Endothelial cell of umbilical vein (primary cell): ENCODE measurements around the gene EML1. TPM values are rescaled to one million over a fixed set of nuclear protein-coding genes. Genes with fewer than 3 reads are reported as not detected.

ENCODE experiments used
- BruUV-seq: library from RNA; stranded (reverse); fragments of 400-500 nt; replicated peaks from 2 replicates; lab custom pipeline; 2021; lab: Mats Ljungman, UMichigan
- CTCF ChIA-PET: fragments of 300-600, 350-600 bp; sonication (Branson Sonifier 250); formaldehyde crosslinking; loops from one replicate; lab custom pipeline; 2021; ENCODE audit warnings: antibody characterized with exemption, inconsistent platforms; lab: Charles Lee
- POLR2A ChIA-PET: fragments of 300-600, 350-600 bp; sonication (Branson Sonifier 250); formaldehyde crosslinking; loops from one replicate; lab custom pipeline; 2021; ENCODE audit warnings: antibody characterized with exemption, inconsistent platforms; lab: Charles Lee
- DNase-seq: peaks from one replicate; pipeline ENCODE4 v3.0.0-alpha.2; 2011; ENCODE audit warnings: low read depth, low spot score
- FAIRE-seq: peaks from 2 replicates; lab custom pipeline; 2011; peaks lifted over from hg19 to GRCh38; lab: Jason Lieb, UNC
- H2AFZ ChIP-seq: 2 replicates; pipeline ENCODE4 v1.6.0; 2012; ENCODE audit warnings: low read depth, low read length, control low read depth, inconsistent platforms
- H3K27ac ChIP-seq: 2 replicates; pipeline ENCODE4 v1.5.1; 2011; ENCODE audit warnings: low read depth, mild to moderate bottlenecking, control low read depth, low read length, moderate library complexity; ENCODE audit not compliant: insufficient read depth
- H3K27me3 ChIP-seq, 2 experiments: 2 replicates each; pipeline versions ENCODE4 v1.6.0 to v1.6.1; 2011; ENCODE audit warnings: low read length in 2 of 2, mixed read lengths in 1 of 2; ENCODE audit not compliant: control insufficient read depth in 2 of 2, insufficient read depth in 2 of 2
- H3K36me3 ChIP-seq, 2 experiments: 2 replicates in 1 of 2; 3 replicates in 1 of 2; pipeline ENCODE4 v1.5.1; 2011; ENCODE audit warnings: low read length in 2 of 2, mild to moderate bottlenecking in 1 of 2, moderate library complexity in 1 of 2; ENCODE audit not compliant: control insufficient read depth in 2 of 2, insufficient read depth in 2 of 2; ENCODE audit errors: extremely low read depth in 1 of 2
- H3K4me1 ChIP-seq: 3 replicates; pipeline ENCODE4 v1.5.1; 2011; ENCODE audit warnings: mild to moderate bottlenecking, low read length; ENCODE audit not compliant: control insufficient read depth, insufficient read depth; ENCODE audit errors: extremely low read depth
- H3K4me2 ChIP-seq: 2 replicates; pipeline ENCODE4 v1.6.1; 2011; ENCODE audit warnings: low read length, control low read depth, mixed read lengths; ENCODE audit not compliant: insufficient read depth
- H3K4me3 ChIP-seq, 3 experiments: fragments of 200-600 bp in 1 of 3; sonication (generic), shearing (Covaris generic) in 1 of 3; replicated peaks in 1 of 3; 2 replicates each; pipeline ENCODE4 v1.5.1; 2011 to 2016; ENCODE audit warnings: control low read depth in 3 of 3, low read length in 3 of 3, mild to moderate bottlenecking in 2 of 3, inconsistent platforms in 1 of 3, low read depth in 1 of 3, moderate library complexity in 1 of 3; ENCODE audit not compliant: insufficient read depth in 1 of 3
- H3K79me2 ChIP-seq: 2 replicates; pipeline ENCODE4 v1.6.0; 2012; ENCODE audit warnings: low read length, inconsistent platforms; ENCODE audit not compliant: control insufficient read depth, insufficient read depth
- H3K9ac ChIP-seq: replicated peaks from 2 replicates; pipeline ENCODE3; 2011; ENCODE audit warnings: low read length, control low read depth; ENCODE audit not compliant: insufficient read depth; ENCODE audit errors: extremely low read depth
- H3K9me1 ChIP-seq: replicated peaks from 3 replicates; pipeline ENCODE4 v1.6.0; 2011; ENCODE audit warnings: mild to moderate bottlenecking, low read length; ENCODE audit not compliant: control insufficient read depth, insufficient read depth; ENCODE audit errors: extremely low read depth
- H3K9me3 ChIP-seq: replicated peaks from 2 replicates; pipeline ENCODE4 v1.5.1; 2012; ENCODE audit warnings: low read length, inconsistent platforms; ENCODE audit not compliant: control insufficient read depth, insufficient read depth
- H4K20me1 ChIP-seq: replicated peaks from 2 replicates; pipeline ENCODE3; 2011; ENCODE audit warnings: mild to moderate bottlenecking, low read length; ENCODE audit not compliant: control insufficient read depth, insufficient read depth; ENCODE audit errors: extremely low read depth
- EZH2 ChIP-seq: IDR thresholded peaks from 2 replicates; pipeline ENCODE4 v1.6.1; 2012; ENCODE audit warnings: borderline replicate concordance, low read depth, mild to moderate bottlenecking, moderate library complexity, low read length, inconsistent platforms; ENCODE audit not compliant: severe bottlenecking
- FOS ChIP-seq: IDR thresholded peaks from 2 replicates; pipeline ENCODE4 v1.6.1; 2011; ENCODE audit warnings: mild to moderate bottlenecking, low read length, moderate library complexity, borderline replicate concordance; ENCODE audit not compliant: insufficient read depth
- GATA2 ChIP-seq: IDR thresholded peaks from 2 replicates; pipeline ENCODE4 v1.7.0; 2011; ENCODE audit warnings: low read depth, mild to moderate bottlenecking, moderate library complexity, mixed read lengths, low read length; ENCODE audit not compliant: insufficient read length, insufficient read depth
- JUN ChIP-seq: IDR thresholded peaks from 2 replicates; pipeline ENCODE4 v1.6.1; 2011; ENCODE audit warnings: borderline replicate concordance, low read depth; ENCODE audit not compliant: insufficient read length, insufficient read depth
- MYC ChIP-seq: IDR thresholded peaks from one replicate; pipeline ENCODE4 v1.6.1; 2011; ENCODE audit warnings: mild to moderate bottlenecking, low read depth, low read length
- POLR2A ChIP-seq: IDR thresholded peaks from 2 replicates; pipeline ENCODE4 v1.6.1; 2012; ENCODE audit warnings: low read depth, mild to moderate bottlenecking, control low read depth, low read length
- POLR2AphosphoS5 ChIP-seq: IDR thresholded peaks from 2 replicates; pipeline ENCODE4 v1.6.1; 2012; ENCODE audit warnings: low read depth, mild to moderate bottlenecking, control low read depth, low read length, moderate library complexity; ENCODE audit not compliant: insufficient read depth
- dilution Hi-C: fragments of 300-500 bp; cut with MboI; formaldehyde crosslinking; loops from one replicate; pipeline ENCODE4 v1.15.0; 2019; ENCODE audit warnings: low sequenced_read_pairs; ENCODE audit not compliant: extremely low pct_ligation_motif_present
- intact Hi-C: fragments of 100-400 bp; cut with micrococcal nuclease; formaldehyde crosslinking; loops from one replicate; pipeline ENCODE4 v1.10.0; 2022
- polyA plus RNA-seq, 4 experiments: library from polyadenylated mRNA; depleted of rRNA in 3 of 4; stranded (reverse) in 3 of 4; unstranded in 1 of 4; fragments of >200 nt; gene quantifications; 2 replicates each; pipeline versions ENCODE4 v1.2.1 to v1.2.3, GENCODE V29; 2011 to 2012; ENCODE audit warnings: missing spikeins in 1 of 4
- total RNA-seq: library from RNA; stranded (reverse); gene quantifications from 2 replicates; pipeline ENCODE4 v1.2.3, GENCODE V29; 2021
- TF ChIP-seq, protein P1 (sequence below): IDR thresholded peaks from 2 replicates; pipeline ENCODE4 v1.6.1; 2011; ENCODE audit not compliant: insufficient read depth, insufficient read length
- TF ChIP-seq, protein P2 (sequence below), 2 donors: IDR thresholded peaks; 1 replicate in 1 of 2; 2 replicates in 1 of 2; pipeline ENCODE4 v1.5.1; 2011; ENCODE audit warnings: low read length in 2 of 2, mild to moderate bottlenecking in 2 of 2, moderate library complexity in 2 of 2, control low read depth in 1 of 2, inconsistent platforms in 1 of 2, low read depth in 1 of 2; ENCODE audit not compliant: insufficient read depth in 1 of 2; ENCODE audit errors: extremely low read depth in 1 of 2

Gene EML1
- total and polyA plus RNA-seq, 2 donors (not counting 3 experiments of a cell fraction or from before 2014, with no cell fraction given): 22.9 to 33.0 TPM

DNA sequence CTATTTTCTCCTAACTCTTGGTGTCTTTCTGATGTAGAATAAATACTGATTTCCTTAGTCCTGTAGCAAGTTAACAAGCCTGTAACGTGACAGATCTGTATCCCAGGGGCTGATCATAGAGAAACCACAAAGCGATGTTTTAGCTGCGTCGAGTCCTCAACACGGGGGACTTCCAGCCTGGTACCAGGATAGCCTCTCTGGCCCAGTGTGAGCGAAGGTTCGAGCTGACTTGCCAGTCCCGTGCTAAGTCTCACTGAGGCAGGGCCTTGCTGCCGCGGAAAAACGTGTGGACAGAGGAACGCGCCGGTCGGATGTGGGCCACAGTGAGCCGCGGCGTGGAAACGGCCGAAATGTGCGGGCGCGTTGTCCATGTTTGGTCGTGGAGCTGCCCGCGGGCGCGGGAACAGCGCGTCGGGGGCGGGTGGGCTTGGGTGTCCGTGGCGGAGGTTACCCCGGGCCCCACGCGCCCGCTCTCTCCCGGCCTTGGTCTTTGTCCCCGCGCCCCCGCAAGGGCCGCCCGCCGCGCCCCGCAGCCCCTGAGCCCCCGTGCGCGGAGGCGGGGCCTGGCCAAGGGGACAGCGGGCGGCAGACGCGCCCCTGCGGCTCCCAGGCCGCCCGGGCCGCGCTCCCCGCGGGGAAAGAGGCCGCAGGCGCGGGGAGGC lies 531 bp upstream of the EML1 start:
- Histone ChIP-seq H3K4me3 (peak overlapping the region in 1 of 3 experiments; percentile 35), H3K36me3 (no peaks in the 10 kb centered on the region), H3K27me3 (no peaks in the 10 kb centered on the region), H3K4me2 (peak overlapping the region; percentile 58), H2AFZ (peak overlapping the region; percentile 26), H3K9me1 (no peaks in the 10 kb centered on the region), H3K79me2 (peaks cover 20% of the 10 kb centered on the region), H3K9ac (peak overlapping the region; percentile 52), H3K9me3 (no peaks in the 10 kb centered on the region), H4K20me1 (no peaks in the 10 kb centered on the region), H3K27ac (peak overlapping the region; percentile 2), H3K4me1 (peaks cover 20% of the 10 kb centered on the region)
- CTCF ChIA-PET: interaction anchor here (0.5 to 4.0 kb wide), 16 partner anchors 8 to 401 kb away, joined by 3 to 35 read pairs (median 4); no protein-coding TSS in a partner anchor
- TSS peak; percentile 83 for BruUV-seq
- dilution Hi-C loops (no loop called here), intact Hi-C loops (loop anchor here (1.0 to 5.0 kb wide), 4 partner anchors 36 to 108 kb away; partner anchors contain the start of gene CYP46A1)
- FAIRE-seq: no peak
- POLR2A ChIA-PET: interaction anchor here (0.7 to 1.2 kb wide), 2 partner anchors 89 to 312 kb away, joined by 3 read pairs; partner anchors contain the start of genes CCNK and SETD3
- DNase-seq: peak; percentile 47
- TF ChIP-seq POLR2AphosphoS5: peak; percentile 10
- no peak for TF ChIP-seq GATA2

DNA sequence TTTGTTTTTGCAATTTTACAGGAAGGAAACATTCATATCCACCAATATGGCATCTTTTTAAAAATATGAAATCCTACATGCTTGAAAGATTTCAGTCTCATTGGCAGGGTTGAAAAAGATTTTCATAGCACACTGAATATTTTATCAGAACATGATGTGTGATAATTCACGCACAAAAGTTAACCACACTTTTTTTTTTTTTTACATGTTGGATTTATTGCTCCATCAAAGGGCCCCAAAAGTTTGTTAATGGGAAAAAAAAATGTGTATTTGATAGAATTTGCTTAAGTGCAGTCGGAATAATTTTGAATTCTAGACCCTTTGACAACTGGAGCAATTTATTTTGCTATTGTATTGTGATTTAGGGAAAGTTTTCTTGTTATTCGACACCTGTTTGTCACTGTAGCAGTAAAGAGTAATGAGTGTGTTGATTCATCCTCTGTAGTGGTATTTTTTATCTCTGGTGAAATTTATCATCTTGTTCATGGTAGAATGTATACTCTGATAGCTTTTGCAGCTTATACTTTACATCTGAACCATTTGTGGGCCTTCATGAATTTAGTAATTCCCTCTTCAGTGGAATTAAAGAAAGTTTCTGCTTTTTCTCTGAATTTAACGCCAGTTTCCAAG lies 1.1 kb downstream of the EML1 start:
- H3K4me1 ChIP-seq: peaks cover 20% of the 10 kb centered on the region
- no peak overlapping the region for H2AFZ ChIP-seq
- H3K9me3 ChIP-seq: no peaks in the 10 kb centered on the region
- peak overlapping the region; percentile 15 for H3K27ac ChIP-seq
- TF ChIP-seq, protein P1, sequence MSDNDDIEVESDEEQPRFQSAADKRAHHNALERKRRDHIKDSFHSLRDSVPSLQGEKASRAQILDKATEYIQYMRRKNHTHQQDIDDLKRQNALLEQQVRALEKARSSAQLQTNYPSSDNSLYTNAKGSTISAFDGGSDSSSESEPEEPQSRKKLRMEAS: no peak
- TF ChIP-seq FOS (no peak), JUN (no peak), MYC (no peak), EZH2 (no peak), POLR2AphosphoS5 (no peak), POLR2A (no peak), GATA2 (no peak)
- TF ChIP-seq, protein P2, sequence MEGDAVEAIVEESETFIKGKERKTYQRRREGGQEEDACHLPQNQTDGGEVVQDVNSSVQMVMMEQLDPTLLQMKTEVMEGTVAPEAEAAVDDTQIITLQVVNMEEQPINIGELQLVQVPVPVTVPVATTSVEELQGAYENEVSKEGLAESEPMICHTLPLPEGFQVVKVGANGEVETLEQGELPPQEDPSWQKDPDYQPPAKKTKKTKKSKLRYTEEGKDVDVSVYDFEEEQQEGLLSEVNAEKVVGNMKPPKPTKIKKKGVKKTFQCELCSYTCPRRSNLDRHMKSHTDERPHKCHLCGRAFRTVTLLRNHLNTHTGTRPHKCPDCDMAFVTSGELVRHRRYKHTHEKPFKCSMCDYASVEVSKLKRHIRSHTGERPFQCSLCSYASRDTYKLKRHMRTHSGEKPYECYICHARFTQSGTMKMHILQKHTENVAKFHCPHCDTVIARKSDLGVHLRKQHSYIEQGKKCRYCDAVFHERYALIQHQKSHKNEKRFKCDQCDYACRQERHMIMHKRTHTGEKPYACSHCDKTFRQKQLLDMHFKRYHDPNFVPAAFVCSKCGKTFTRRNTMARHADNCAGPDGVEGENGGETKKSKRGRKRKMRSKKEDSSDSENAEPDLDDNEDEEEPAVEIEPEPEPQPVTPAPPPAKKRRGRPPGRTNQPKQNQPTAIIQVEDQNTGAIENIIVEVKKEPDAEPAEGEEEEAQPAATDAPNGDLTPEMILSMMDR (IDR thresholded peaks at IDR 0.05; ENCODE audit: extremely low read depth in 1 of 2, insufficient read depth in 1 of 2, low read depth in 1 of 2, low read length in 2 of 2): no peak
- TSS peak; percentile 32 for BruUV-seq
- dilution Hi-C loops: no loop called here
- peak overlapping the region; percentile 60 for H3K9ac ChIP-seq
- no peak for FAIRE-seq
- peak overlapping the region; percentile 35 to 91 (median 65) for H3K4me3 ChIP-seq
- H3K27me3 ChIP-seq: no peaks in the 10 kb centered on the region
- DNase-seq: no peak
- no peaks in the 10 kb centered on the region for H4K20me1 ChIP-seq
- ChIA-PET CTCF (interaction anchor here (1.6 to 4.0 kb wide), 6 partner anchors 10 to 90 kb away, joined by 3 to 35 read pairs (median 8); no protein-coding TSS in a partner anchor), POLR2A (no interaction called here)
- H3K9me1 ChIP-seq: no peaks in the 10 kb centered on the region
- peaks cover 21% of the 10 kb centered on the region for H3K79me2 ChIP-seq
- peak overlapping the region; percentile 95 for H3K4me2 ChIP-seq
- no peaks in the 10 kb centered on the region for H3K36me3 ChIP-seq
- intact Hi-C loops: loop anchor here (5.0 kb wide), 1 partner anchor 93 kb away; no protein-coding TSS in a partner anchor
